AG04450 (cell line): Measurements from ENCODE around the gene SLC16A13. TPM values are rescaled to one million over a fixed set of nuclear protein-coding genes. Genes with fewer than 3 reads are reported as not detected.
A peak's percentile ranks its signal among the peaks of the same experiment; 100 is the strongest.

ENCODE experiments used
- CTCF ChIA-PET: fragments of 300-600, 350-600 bp; formaldehyde crosslinking; extraction: SDS; loops from one replicate; lab custom pipeline; 2022; ENCODE audit warnings: antibody characterized with exemption, inconsistent platforms; lab: Charles Lee
- POLR2A ChIA-PET: fragments of 350-600 bp; formaldehyde crosslinking; extraction: SDS; loops from one replicate; lab custom pipeline; 2021; ENCODE audit warnings: antibody characterized with exemption, inconsistent platforms; lab: Yijun Ruan, JAX
- DNase-seq: peaks from one replicate; pipeline ENCODE4 v3.0.0-alpha.2; 2011; ENCODE audit warnings: low read depth, low spot score
- H3K27ac ChIP-seq: one replicate; pipeline ENCODE4 v1.5.1; 2012; ENCODE audit warnings: low read depth, low read length, control low read depth
- H3K27me3 ChIP-seq: one replicate; pipeline ENCODE4 v1.6.0; 2012; ENCODE audit warnings: low read length; ENCODE audit not compliant: control insufficient read depth, insufficient read depth
- H3K4me3 ChIP-seq: 2 replicates; pipeline ENCODE4 v1.5.1; 2011; ENCODE audit warnings: mild to moderate bottlenecking, low read depth, low read length, control low read depth
- H3K9me3 ChIP-seq: 2 replicates; pipeline ENCODE4 v1.5.1; 2012; ENCODE audit warnings: low read length; ENCODE audit not compliant: control insufficient read depth, insufficient read depth
- CTCF ChIP-seq: IDR thresholded peaks from 2 replicates; pipeline ENCODE4 v1.5.1; 2011; ENCODE audit warnings: low read depth, low read length, control low read depth, inconsistent platforms
- polyA plus RNA-seq: library from polyadenylated mRNA; depleted of rRNA; stranded (reverse); fragments of >200 nt; gene quantifications from 2 replicates; pipeline ENCODE4 v1.2.3, GENCODE V29; 2011

Gene SLC16A13
- polyA plus RNA-seq, 1 experiment: 1.7 TPM

DNA sequence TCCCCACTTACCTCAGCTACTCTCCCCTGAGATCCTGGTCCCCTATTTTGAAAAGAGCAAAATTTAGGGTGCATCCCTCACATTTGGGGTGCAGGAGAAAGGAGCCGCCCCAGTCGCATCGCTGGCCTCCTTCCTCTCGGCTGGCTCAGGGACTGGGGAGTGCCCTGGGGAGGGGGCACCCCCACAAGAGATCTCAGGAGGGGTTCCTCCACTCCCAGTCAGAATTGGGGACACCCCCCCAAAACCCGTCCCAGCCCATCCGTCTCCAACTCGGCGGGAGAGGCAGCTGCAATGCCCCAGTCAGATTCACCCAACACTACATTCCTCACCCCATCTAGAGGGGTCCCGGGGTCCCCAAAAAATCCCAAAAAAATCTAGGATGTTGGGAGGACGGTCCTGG, 16.4 kb upstream of the SLC16A13 start:
- CTCF ChIA-PET: interaction anchor here (0.6 to 5.0 kb wide), 6 partner anchors 13 to 353 kb away, joined by 3 to 87 read pairs (median 3); no protein-coding TSS in a partner anchor
- no peak for TF ChIP-seq CTCF
- H3K4me3 ChIP-seq: no peak overlapping the region
- peaks cover 5% of the 10 kb centered on the region; the same call in 1 of the 2 replicates for H3K9me3 ChIP-seq
- POLR2A ChIA-PET: interaction anchor here (1.0 kb wide), 1 partner anchor 351 kb away, joined by 3 read pairs; no protein-coding TSS in a partner anchor
- no peak overlapping the region for H3K27ac ChIP-seq
- DNase-seq: no peak
- H3K27me3 ChIP-seq: no peaks in the 10 kb centered on the region

GRCh38 chr17:7019839-7020519, 15.8 kb upstream of the SLC16A13 start:
- Histone ChIP-seq H3K27ac (no peak overlapping the region), H3K4me3 (peak overlapping the region; percentile 51), H3K27me3 (no peaks in the 10 kb centered on the region), H3K9me3 (peaks cover 5% of the 10 kb centered on the region; the same call in 1 of the 2 replicates)
- ChIA-PET CTCF (interaction anchor here (0.6 to 5.0 kb wide), 11 partner anchors 12 to 346 kb away, joined by 3 to 87 read pairs (median 18); partner anchors contain the start of gene SLC16A13), POLR2A (interaction anchor here (1.0 kb wide), 1 partner anchor 352 kb away, joined by 3 read pairs; no protein-coding TSS in a partner anchor)
- no peak for TF ChIP-seq CTCF
- no peak for DNase-seq

DNA sequence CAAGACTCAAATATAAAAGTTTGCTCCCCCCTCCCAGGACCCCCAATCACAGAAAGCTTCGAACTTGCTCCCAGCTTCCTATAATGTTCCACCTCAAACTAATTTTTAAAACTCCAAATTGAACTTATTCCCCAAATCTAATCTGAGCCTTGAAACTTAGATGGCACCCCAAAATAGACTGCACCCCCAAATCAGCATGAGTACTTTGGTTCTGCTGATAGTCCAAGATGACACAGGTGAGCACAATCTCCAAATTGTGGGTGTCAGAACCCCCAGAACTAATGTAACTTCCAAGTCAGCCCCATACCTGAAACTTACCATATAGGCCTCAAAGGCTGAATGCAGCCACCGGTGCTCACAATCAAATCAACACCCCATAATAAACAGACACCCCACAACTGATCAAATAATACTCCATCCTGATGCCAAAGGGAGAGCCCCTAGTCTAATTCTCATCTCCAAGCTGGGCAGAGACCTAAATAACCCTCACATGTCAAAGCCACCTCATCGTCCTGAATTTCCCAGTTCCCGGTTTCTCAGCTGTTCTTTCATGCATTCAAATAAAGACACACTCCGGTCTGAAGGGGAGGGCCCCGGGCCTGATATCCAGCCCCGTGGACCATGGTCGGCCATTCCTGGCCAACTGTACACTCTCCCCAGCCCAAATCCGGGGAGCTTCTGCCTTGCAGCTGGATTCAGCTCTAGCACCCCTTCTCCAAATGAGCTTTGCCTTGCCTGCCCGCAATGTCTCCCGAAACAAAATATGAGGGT, 14.7 kb upstream of the SLC16A13 start:
- DNase-seq: no peak
- Histone ChIP-seq H3K9me3 (peaks cover 5% of the 10 kb centered on the region; the same call in 1 of the 2 replicates), H3K27me3 (no peaks in the 10 kb centered on the region), H3K27ac (no peak overlapping the region), H3K4me3 (no peak overlapping the region)
- no peak for TF ChIP-seq CTCF
- POLR2A ChIA-PET: no interaction called here
- CTCF ChIA-PET: interaction anchor here (0.5 to 5.0 kb wide), 32 partner anchors 9 to 357 kb away, joined by 3 to 87 read pairs (median 4); partner anchors contain the start of genes RNASEK and SLC16A13

DNA sequence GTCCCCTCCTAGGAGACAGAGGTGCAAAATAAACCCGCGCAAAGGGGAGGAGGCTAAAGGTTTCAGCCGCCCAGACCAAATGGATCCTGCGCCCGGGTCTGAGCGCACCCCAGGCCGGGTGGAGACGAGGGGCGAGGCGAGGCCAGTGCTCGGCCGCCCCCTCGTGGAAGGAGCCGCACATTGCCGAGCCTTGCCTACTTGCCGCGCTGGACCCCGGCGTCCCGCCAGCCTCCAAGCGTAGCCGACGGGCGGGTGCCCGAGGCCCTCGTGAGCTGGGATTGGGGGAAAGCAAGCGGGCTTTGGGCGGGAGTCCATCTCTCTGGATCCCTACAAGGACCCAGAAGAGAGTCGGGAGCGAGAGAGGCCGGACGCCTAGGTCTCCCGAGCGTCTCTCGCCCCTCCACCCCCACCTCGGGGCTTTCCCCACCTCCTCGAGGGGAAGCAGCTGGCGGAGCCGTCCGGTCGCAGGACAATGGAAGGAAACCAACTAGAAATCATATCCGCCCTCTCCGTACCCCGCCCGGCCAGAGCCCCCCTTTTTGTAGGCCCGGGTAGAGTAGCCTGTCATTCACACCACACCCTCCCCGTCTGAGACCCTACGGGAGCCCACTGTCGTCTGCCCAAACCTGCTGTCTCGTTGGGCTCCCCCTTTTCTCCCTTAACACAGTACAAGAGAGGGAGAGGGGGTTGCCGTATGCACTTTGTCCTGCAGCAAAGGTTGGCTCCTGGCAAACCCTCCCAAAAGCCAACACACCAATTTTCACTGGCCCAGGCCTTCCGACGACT, 13.6 kb upstream of the SLC16A13 start:
- no peak for DNase-seq
- CTCF ChIA-PET: interaction anchor here (0.5 to 5.0 kb wide), 32 partner anchors 9 to 1255 kb away, joined by 3 to 87 read pairs (median 4); partner anchors contain the start of genes RNASEK and SLC16A13
- Histone ChIP-seq H3K27ac (no peak overlapping the region), H3K27me3 (no peaks in the 10 kb centered on the region), H3K9me3 (peaks cover 5% of the 10 kb centered on the region; the same call in 1 of the 2 replicates), H3K4me3 (peak overlapping the region; percentile 36)
- peak; percentile 87 for TF ChIP-seq CTCF
- POLR2A ChIA-PET: no interaction called here
